ENCODE measurements around the gene SLC22A23.

SLC22A23 gene

DNA sequence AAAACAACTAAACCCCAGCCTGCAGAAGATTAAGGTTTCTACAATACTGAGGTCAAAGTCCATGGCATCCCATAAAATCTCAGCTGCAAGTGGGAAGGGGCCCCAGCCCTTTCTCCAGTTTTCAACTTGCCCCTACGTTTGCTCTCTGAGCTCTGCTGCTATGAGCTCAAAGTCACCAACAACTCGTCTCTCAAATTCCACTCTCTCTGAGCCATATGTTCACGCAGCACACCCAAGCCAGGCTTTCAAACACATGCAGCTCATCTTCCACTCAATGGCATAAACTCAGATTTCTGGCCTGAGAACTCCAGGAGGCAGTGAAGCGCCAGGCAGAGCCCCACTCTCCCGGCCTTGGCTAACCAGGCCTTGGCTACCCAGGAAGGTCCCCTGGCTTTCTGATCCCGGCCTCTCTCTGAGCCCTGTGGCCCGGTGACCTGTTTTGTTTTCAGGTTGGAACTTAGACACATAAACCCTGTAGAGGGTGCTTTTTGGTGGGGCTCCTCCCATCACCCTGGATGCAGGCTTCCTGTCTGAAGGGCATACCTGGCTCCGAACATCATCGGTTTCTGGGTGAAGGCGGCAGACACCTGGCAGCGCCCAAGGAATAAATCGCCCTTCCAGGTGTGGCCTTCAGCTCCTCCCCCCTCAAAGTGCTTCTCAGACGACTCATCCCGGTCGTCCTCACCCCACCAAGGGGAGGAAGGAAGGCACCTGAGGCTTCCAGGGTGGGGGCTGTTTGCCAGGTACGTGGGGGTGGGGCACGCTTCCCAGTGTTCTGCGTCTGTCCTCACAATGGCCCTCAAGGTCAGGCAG, 12.4 kb downstream of the SLC22A23 start:
- no peak for DNase-seq

DNA sequence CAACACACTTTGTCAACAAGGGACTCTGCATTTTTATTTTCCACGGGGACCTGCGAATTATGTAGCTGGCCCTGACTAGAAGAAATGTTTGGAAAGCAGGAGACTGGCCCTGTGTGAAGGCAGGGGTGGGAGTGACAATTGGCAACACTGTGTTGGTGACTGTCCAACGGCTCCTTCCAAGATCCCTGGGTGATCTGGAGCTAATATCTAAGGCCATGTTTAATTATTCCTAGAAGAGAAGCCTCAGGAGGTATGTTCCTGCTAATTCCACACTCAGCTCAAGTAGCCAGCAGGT, 13.7 kb downstream of the SLC22A23 start:
- no peak for DNase-seq

DNA sequence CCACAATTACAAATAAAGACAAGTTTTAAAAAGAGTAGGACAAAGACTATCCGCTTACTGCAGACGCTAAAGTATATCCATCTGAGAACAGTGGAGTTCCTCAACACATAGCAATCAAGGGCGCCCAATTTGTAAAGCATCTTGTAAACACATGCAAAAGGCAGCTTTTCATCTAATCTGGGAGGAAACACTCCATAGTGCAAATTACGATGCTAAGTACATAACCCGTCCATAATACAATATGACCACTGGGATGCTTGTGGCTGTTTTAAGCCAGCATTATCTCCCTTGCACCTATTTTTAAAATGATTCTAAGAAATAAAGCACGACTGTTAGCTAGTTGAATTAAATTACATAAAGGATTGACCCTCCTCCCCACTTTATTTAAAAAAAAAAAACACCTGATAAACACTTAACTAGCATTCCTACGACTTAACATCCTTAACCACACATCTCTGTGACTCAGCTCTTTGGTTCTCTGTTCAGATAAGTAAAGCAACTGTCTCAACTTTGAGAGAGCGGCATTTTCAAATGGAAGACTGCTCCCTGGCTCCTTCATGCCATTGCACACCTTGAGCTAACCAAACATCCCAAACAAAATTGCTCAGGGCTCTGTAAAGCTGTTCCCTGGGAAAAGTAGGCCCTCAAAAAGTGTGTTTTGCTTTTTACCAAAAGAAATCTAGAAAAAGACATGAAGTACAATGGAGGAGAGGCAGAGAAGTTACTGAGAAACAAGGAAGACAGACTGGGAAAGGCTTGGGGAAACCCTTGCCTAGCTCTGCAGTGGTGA, 14.2 kb downstream of the SLC22A23 start:
- no peak for DNase-seq

DNA sequence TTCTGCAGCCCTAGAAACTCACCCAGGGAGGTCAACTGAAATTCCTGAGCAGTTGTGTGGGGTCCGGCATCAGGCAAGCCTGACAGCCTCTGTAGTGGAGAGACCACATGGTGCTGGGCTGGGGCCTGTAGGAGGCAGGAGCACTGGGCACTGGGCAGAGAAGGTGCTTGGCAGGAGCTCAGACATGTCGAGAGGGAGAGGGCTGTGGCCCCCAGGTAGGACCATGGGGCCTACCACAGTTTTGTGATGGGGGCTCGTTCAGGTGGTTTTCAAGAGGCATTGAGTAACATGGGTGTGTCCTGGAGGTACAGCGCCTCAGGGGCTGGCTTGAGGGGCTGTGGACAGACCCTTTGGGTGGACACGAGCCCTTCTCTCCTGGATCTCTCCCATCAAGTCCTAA, 15.9 kb downstream of the SLC22A23 start:
- DNase-seq = no peak

DNA sequence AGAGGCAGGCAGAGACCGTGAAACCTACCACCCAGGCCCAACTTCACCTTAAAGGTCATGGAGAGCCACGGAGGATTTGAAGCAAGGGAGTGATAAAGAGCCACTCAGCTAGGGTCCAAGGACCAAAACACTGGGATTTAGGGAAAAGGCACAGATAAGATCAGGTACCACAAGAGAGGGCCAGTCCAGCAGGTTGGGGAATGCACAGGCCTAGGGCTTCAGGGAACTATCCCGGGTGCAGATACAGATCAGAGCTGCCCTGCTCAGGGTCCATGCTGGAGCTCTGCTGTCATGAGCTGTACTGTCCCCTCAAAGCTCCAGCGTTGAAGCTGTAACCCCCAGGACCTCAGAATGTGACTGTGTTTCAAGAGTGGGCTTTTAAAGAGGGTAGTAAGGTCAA, 16.9 kb downstream of the SLC22A23 start:
- no peak for DNase-seq

DNA sequence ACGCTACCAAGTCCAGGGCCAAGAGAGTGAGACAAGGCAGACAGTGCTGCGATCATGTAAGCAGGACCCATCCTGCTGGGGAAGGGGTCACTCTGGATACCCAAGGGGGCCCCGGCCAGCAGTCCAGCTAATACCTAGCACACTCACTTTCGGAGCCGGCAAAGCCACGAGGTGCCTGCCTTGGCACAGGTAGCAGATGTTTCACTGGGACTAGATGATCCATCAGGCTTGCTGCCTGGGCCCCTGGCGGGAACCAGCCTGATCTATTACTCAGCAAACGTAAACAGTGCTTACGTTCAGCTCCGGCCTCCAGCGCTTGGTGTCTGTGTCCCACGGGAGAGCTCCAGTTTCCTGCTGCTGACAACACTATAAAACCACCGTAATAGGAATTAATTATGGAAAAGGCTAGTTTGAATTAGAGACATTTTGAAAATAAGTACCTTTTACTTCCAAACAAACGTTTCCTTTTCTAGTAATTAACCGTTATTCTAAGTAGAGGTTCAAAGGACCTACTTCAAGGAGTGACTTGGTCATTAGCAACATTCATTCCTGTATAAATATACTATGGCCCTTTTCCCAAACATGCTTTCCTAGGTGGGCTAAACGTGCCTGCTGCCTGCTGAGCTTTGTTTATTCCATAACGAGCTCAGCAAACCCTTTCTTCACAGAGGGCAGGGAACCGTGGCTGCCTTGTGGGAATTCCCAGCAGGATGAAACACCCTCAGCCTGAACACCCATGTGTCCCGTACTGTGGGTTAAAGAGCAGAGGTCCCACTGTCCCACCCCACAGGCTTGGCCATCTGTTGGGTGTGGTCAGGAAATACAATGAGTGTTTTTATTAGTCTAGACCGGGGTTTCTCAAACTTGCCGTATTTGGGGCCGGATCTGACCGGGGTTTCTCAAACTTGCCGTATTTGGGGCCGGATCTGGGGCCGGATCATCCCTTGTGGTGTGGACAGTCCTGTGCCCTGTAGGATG, 18.4 kb downstream of the SLC22A23 start:
- no peak for DNase-seq

DNA sequence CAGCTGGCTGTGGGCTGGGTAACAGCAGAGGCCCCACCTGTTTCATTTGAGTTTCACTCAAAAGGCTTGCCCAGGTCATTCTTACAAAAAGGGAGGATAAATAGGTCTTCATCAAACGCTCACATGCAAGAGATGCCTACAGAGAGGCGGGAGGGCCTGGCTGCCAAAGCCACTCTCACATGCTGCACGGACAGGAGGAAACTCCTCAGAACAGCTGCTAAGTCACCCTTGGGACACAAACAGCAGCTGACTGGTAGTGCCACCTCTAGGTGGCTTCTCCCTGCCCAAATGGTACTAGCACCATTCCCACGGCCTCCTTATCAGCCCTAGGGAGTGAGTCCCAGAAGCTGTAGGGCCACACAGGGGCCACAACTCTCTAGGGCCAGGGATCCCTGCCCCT, 23.8 kb downstream of the SLC22A23 start:
- DNase-seq = no peak

DNA sequence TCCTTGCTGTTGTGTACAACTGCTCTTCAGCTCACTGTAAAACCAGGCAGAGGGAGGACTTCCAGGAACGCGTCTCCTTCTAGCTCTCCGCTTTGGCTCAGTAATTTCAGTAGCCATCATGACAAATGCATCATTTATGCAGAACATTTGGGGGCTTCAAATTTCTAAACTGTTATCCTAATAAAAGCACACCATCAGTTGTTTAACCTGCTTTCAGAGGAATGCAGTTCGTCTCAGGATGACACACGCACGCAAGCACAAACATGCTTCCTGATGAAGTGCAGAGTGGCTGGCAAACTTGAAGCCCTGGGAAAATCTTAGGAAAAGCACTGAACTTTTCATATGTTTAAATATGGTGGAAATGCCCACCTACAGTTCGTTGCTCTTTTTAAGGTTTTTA, 24.4 kb downstream of the SLC22A23 start:
- DNase-seq = no peak

DNA sequence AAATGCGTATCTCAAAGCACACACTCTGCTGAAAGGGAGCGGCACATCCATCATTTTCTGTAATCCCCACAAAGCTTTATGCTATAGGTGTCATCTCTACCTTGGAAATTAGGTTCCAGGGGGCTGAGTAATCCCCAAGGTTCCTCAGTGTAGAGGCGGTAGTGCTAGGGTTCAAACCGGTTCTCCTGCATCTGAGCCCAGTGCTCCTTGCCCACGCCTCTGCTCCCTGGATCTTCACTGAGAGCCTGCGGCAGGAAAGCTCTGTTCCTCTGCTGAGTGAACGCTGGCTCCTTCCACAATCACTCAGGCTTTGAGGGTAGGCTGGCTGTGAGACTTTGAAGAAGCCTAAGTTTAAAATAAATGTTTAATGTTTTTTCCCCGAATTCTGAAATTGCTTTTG, 24.9 kb downstream of the SLC22A23 start:
- no peak for DNase-seq

DNA sequence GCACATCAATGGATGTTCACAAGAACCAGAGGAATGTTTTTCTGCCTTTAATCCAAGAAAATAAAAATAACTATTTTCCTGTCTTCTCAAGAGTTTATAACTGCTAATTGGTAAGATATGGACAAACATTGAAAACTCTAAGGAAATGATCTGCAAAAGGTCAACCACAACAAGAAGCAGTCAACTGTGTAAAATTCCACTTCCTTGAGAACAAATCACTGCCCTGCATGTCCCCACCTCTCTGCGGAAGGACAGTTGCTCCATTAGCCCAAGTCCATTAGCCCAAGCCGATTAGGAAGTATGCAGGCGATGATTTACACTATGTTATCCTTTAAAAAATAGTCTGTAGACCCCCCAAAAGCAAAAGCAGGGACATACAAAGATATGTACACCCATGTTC, 27.6 kb downstream of the SLC22A23 start:
- DNase-seq = no peak

DNA sequence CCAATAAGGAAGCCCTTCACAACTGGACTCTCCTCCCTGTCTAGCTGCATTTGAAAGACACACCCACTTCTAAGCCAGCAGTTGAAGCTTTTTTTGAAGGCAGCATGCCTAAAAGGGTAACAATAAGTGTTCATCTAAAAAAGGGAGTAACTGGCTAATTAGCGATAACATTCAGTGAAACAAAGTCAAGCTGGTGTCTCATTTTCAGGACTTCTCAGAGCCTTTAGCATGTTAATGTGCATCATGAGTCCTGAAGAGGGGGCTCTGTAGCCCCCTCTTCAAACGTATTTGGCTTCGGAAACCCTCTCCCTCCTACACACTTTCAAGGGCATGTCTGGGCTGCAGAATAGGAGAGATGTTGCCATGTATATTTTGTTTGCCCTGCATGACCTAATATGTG, 28.1 kb downstream of the SLC22A23 start:
- no peak for DNase-seq

DNA sequence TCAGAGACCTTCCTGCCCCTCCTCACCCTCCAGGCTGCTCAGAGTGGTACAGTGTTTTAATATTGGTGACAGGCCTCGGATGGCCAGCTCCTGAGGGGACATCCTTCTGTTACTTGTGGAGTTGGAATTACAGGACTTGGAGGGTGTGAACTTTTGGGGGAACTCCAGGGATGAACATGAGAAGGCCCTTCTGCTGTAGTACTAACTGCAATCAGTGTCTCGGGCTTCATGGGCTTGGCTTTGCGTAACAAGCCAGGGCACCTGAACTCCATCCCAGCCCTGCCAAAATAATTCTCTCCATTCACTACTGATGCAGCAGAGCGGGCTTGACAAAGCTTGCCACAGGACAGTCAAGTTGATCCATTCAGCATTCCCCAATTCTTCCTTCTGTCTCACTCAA, 28.6 kb downstream of the SLC22A23 start:
- no peak for DNase-seq

DNA sequence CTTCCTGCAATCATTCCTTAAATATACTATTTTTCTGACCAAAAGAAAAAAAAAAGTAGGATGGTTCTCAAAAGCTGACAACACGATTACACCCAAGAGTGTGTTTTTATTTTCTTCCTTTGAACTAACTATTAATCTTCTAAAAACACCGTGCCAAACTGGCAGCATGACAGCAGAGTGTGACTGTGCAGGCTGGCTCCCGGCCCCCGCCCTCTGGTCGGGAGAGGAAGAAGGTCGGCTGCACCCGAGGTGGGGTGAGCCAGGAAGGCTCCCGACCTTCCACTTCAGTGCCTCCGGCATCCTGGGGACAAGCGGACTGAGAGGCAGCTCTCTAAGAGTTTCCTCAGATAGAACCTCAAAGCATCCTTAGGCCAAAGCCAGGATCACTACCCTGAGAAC, 29.2 kb downstream of the SLC22A23 start:
- DNase-seq = no peak

DNA sequence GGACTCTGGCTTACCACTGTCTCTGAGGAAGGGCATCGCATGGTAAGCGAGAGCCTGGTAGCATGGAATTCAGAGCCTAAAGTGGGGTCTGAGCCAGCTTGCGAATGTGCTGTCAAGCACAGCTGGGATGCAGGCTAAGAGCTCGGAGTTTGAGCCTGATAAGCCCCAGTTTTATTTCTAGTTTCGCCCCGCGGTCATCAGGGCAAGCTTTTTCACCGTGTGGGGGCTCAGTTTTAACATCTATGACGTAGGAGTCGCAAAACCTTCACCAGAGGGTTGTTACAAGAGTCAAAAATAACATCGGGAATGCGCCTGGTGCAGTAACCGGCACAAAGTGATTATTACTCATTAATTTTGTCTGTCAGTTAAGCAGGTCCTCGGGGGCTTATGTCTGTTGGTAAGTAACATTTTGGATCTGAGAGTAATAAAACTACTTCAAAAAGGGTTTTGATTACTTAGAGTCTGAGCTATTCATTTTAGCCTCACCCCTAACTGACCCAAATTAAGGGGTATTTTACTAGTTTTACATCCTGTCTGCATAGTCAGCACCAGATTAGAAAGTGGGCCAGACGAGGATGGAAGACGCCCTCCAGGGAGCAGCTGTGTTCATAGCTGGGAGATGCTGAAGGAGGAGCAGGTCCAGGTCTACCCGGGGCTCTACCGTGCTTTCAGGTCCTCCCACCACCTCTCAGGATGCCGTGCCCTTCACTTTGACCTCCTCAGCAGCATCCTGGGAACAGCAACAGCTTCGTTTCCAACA, 29.7 kb downstream of the SLC22A23 start:
- DNase-seq = no peak

DNA sequence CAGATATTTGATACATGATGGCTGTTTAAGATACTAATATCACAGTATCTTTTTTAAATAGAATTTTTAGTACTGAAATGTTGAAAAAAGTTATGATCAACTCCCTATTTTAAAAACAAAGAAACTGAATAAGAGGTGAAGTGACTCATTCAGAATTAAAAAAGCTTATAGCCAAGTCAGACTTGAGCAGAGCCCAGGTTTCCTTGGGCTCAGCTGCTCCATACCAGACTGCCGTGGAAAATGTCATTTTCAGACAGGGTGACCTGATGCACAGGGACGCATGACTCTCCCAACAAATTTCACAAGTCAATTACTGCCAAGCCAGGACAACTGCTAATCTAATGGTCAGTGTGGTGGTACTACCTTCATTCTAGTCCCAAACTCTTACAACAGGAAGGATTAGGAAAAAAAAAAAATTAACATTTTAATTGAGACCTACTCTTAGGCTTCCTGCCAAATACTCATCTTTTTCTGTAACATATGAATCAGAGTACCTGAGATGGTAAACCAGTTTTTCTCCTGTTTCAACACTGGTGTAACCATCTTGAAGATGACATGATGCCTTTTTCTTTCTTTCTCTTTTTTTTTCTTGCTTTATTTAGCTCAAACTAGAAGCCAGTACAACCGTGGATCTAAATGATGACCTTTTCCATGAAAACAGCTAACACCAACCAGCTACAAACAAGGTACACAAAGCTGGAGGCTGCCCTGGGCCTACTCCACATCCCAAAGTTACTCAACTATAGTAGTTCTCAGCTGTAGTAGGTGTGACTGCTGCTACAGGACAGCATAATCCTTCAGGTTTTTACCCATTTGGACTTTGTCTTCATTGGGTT, 30.5 kb downstream of the SLC22A23 start:
- no peak for DNase-seq

DNA sequence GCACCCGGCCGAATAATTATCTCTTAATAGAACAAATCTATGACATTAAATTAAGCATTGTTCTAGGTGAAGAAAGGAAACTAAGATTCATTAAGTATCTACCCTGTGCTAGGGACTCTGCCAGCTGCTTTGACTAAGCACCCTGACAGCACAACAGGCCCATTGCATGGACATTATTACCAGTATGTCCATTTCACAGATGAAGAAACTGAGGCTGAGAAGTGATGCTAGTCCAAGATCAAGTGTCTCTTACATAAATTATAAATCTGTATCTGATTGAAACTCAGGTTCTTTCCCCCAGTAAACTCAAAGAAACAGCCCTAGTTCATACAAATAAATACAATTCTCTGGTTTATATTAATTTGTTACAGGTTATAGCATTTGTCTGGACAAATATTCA, 31.3 kb downstream of the SLC22A23 start:
- DNase-seq = no peak

DNA sequence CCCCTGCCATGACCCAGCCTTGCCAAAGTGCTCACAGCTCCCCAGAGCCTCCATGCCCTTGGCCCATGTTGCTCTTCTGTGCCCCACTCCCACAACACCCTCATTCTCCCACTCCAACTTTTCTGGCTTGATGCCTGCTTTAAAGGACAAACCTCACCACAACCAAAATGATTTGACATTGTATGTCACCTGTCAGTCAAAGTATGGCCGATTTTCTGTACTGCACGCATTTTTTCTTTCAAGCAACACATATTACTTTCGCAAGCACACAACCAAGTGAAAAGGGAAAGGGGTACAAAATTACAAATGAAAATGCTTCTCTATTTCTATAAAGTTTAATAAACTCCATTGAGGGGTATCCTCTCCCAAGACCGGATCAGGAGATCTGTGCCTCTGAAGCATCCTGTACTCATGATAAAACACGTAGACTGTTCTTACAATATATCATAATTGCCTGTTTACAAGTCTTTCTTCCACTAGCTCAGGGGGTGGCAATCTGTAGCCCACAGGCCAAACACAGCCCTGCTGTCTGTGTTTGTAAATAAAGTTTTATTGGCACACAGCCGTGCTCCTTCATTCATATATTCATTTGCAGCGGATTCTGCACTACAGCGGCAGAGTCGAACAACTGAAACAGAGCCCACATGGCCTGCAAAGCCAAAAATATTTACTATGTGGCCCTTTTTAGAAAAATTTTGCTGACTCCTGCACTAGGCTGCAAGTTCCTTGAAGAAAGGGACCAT, 32.5 kb downstream of the SLC22A23 start:
- no peak for DNase-seq

DNA sequence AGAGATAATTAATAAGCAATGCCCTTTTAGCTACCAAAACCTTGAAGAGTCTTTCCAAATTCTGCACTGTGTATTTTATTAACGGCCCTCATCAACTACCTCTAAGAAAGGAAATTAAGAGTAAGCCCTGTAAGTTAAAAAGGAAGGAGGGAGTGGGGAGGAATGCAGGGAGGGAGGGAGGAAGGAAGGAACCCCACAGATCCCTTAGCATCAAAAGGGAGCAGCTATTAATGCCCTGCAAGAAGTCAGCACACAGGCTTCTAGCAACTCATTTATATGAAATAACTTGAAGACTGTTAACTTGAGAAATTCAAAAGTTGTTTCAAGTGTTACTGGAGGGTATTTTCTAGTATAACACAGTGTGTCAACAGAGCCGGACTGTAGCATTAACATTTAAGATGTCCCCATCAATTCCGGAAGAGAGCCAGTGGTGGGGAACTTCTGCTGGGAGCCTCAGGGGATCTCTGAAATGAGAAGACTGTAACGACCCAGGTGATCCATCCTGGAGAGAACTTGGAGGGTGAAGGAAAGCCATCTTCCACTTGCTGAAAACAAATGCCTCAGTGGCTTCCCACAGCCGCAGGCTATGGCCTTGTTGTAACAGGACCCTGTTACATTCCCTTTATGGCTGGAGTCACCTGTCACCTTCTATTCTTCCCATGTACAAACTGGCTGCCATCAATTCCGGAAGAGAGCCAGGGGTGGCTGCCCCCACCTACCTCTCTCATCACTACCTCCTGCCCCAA, 33.2 kb downstream of the SLC22A23 start:
- no peak for DNase-seq

DNA sequence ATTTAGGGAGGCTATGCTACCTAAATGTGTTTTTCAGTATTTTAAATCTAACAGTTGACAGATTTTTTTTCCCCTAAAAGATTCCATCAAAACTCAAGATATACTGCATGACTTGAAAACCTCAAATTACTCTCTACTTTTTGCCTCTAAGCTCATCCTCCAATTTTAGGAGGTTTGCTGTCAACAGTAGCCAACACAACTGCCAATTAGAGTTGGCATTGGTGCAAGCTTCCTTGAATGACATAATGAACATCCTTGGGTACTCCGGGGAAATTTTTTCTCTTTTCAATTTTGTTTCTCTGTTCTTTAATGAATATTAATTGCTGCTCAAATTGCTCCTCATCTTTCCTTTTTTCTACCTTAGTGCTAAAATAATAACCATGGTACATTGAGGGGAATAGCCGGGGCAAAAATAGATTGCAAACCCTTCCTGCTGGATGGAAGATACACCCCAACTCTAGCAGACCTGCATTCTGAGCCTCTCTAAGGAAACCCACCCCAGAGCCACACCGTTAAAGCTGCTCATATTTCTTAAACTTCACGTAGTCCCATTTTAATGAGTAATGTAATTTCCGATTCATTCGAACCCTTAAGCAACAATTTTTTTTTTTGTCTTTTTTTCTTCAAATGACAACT, 34.3 kb downstream of the SLC22A23 start:
- DNase-seq = no peak

Data from GF-D8 (cell line).